ENCODE results near the gene PKD2L1.
A peak's percentile ranks its signal among the peaks of the same experiment; 100 is the strongest.

PKD2L1 gene

GRCh38 chr10:100325158-100325557 is 4.9 kb downstream of the PKD2L1 start:
- H2AFZ ChIP-seq (ENCODE audit: low read depth, low read length): no peak overlapping the region
- H3K9ac ChIP-seq (ENCODE audit: low read depth, low read length): no peak overlapping the region
- peaks cover 13% of the 10 kb centered on the region for H3K27me3 ChIP-seq (ENCODE audit: insufficient read depth, low read length, poor library complexity)
- H3K36me3 ChIP-seq (ENCODE audit: insufficient read depth, low read length): no peaks in the 10 kb centered on the region
- H3K4me2 ChIP-seq (ENCODE audit: insufficient read depth, low read length): no peak overlapping the region
- DNase-seq (no peak), ATAC-seq (ENCODE audit: insufficient read depth, low read depth) (0 out of 3 replicates have a peak, but pooled peaks have one; percentile 40)
- H4K20me1 ChIP-seq (ENCODE audit: insufficient read depth, low read length): no peaks in the 10 kb centered on the region
- H3K9me3 ChIP-seq (ENCODE audit: insufficient read depth, low read length, severe bottlenecking): no peaks in the 10 kb centered on the region
- H3K4me3 ChIP-seq (ENCODE audit: low read depth in 1 of 2, low read length in 2 of 2): no peak overlapping the region
- H3K4me1 ChIP-seq (ENCODE audit: insufficient read depth, low read length): no peaks in the 10 kb centered on the region
- no peak overlapping the region for H3K27ac ChIP-seq (ENCODE audit: low read length)
- TF ChIP-seq EZH2 (IDR thresholded peaks at IDR 0.05; ENCODE audit: borderline replicate concordance, low read depth, low read length, severe bottlenecking): no peak
- TF ChIP-seq CTCF (IDR thresholded peaks at IDR 0.05; ENCODE audit: borderline replicate concordance, extremely low read depth, low read length, poor library complexity, severe bottlenecking): no peak
- H3K79me2 ChIP-seq (ENCODE audit: insufficient read depth, low read length): no peaks in the 10 kb centered on the region

GRCh38 chr10:100319707-100320402 is 10.2 kb downstream of the PKD2L1 start:
- peaks cover 9% of the 10 kb centered on the region for H3K27me3 ChIP-seq (ENCODE audit: insufficient read depth, low read length, poor library complexity)
- no peak overlapping the region for H3K9ac ChIP-seq (ENCODE audit: low read depth, low read length)
- ATAC-seq (ENCODE audit: insufficient read depth, low read depth) (no peak), DNase-seq (no peak)
- no peaks in the 10 kb centered on the region for H4K20me1 ChIP-seq (ENCODE audit: insufficient read depth, low read length)
- no peaks in the 10 kb centered on the region for H3K4me1 ChIP-seq (ENCODE audit: insufficient read depth, low read length)
- H3K27ac ChIP-seq (ENCODE audit: low read length): no peak overlapping the region
- no peak for TF ChIP-seq EZH2 (IDR thresholded peaks at IDR 0.05; ENCODE audit: borderline replicate concordance, low read depth, low read length, severe bottlenecking)
- no peak for TF ChIP-seq CTCF (IDR thresholded peaks at IDR 0.05; ENCODE audit: borderline replicate concordance, extremely low read depth, low read length, poor library complexity, severe bottlenecking)
- H3K36me3 ChIP-seq (ENCODE audit: insufficient read depth, low read length): no peaks in the 10 kb centered on the region
- H3K9me3 ChIP-seq (ENCODE audit: insufficient read depth, low read length, severe bottlenecking): no peaks in the 10 kb centered on the region
- H3K4me3 ChIP-seq (ENCODE audit: low read depth in 1 of 2, low read length in 2 of 2): no peak overlapping the region
- no peak overlapping the region for H3K4me2 ChIP-seq (ENCODE audit: insufficient read depth, low read length)
- H2AFZ ChIP-seq (ENCODE audit: low read depth, low read length): no peak overlapping the region
- H3K79me2 ChIP-seq (ENCODE audit: insufficient read depth, low read length): no peaks in the 10 kb centered on the region

DNA sequence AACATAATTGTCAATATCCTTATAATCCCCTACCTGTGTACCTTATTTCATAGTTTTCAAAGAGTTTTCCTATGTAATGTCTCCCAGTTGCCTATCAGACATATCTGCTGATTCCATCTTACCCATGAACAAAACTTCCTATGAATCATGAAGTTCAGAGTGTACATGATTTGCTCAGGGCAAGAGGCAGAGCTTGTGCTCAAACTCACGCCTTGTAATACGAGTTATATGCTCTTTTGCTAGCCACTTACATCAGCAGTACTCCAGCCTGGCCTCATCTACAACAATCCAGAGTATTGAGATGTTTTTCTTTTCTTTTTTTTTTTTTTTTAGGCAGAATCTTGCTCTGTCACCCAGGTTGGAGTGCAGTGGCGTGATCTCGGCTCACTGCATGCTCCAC is 11.8 kb downstream of the PKD2L1 start:
- Histone ChIP-seq H3K9me3 (ENCODE audit: insufficient read depth, low read length, severe bottlenecking) (no peaks in the 10 kb centered on the region), H3K4me2 (ENCODE audit: insufficient read depth, low read length) (no peak overlapping the region), H4K20me1 (ENCODE audit: insufficient read depth, low read length) (no peaks in the 10 kb centered on the region), H3K27ac (ENCODE audit: low read length) (no peak overlapping the region), H2AFZ (ENCODE audit: low read depth, low read length) (no peak overlapping the region), H3K36me3 (ENCODE audit: insufficient read depth, low read length) (no peaks in the 10 kb centered on the region), H3K9ac (ENCODE audit: low read depth, low read length) (no peak overlapping the region), H3K4me1 (ENCODE audit: insufficient read depth, low read length) (no peaks in the 10 kb centered on the region), H3K27me3 (ENCODE audit: insufficient read depth, low read length, poor library complexity) (peaks cover 15% of the 10 kb centered on the region), H3K79me2 (ENCODE audit: insufficient read depth, low read length) (no peaks in the 10 kb centered on the region), H3K4me3 (ENCODE audit: low read depth in 1 of 2, low read length in 2 of 2) (no peak overlapping the region)
- ATAC-seq (ENCODE audit: insufficient read depth, low read depth) (no peak), DNase-seq (no peak)
- TF ChIP-seq CTCF (IDR thresholded peaks at IDR 0.05; ENCODE audit: borderline replicate concordance, extremely low read depth, low read length, poor library complexity, severe bottlenecking) (no peak), EZH2 (IDR thresholded peaks at IDR 0.05; ENCODE audit: borderline replicate concordance, low read depth, low read length, severe bottlenecking) (no peak)
